ENCODE data around the gene TIMP4.
A peak's percentile ranks its signal among the peaks of the same experiment; 100 is the strongest.

TIMP4 gene

DNA sequence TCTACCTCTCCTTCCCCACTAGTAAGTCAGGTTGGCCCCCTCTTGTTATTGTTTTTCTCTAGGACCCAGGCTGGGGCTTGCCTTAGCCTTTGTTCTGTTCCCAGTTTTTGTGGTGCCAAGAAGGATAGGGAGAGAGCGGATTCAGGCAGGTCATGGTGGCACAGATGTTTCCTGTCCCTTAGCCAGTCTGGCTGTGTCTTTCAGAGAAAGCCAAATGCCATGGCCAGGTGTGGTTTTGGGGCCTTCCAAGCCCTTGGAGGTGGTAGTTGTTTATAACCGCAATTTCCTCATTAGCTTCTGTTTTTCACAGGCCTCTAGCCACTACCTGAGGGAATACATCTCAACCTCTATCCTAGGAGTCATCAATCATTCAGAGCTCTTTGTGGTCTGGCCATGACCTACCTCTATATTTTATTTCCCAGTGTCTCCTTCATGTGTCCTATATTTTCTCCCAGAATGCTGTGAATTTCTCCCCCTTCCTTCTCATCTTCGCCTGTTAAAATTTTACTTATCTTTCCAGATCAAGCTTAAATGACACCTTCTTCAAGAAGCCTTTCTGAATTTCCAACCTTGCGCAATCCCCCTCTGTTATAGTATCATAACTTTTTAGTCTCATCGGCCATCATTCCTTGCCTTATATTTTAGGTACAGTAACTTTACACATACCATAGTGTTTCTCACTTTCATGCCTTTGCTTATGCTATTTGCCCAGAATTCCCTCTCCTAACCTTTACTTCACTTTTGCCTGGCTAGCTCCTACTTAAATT lies 38.2 kb downstream of the TIMP4 start:
- H3K27ac ChIP-seq, result no peak overlapping the region
- TF ChIP-seq, protein P1, sequence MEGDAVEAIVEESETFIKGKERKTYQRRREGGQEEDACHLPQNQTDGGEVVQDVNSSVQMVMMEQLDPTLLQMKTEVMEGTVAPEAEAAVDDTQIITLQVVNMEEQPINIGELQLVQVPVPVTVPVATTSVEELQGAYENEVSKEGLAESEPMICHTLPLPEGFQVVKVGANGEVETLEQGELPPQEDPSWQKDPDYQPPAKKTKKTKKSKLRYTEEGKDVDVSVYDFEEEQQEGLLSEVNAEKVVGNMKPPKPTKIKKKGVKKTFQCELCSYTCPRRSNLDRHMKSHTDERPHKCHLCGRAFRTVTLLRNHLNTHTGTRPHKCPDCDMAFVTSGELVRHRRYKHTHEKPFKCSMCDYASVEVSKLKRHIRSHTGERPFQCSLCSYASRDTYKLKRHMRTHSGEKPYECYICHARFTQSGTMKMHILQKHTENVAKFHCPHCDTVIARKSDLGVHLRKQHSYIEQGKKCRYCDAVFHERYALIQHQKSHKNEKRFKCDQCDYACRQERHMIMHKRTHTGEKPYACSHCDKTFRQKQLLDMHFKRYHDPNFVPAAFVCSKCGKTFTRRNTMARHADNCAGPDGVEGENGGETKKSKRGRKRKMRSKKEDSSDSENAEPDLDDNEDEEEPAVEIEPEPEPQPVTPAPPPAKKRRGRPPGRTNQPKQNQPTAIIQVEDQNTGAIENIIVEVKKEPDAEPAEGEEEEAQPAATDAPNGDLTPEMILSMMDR (conservative IDR thresholded peaks at IDR 0.05), result no peak

DNA sequence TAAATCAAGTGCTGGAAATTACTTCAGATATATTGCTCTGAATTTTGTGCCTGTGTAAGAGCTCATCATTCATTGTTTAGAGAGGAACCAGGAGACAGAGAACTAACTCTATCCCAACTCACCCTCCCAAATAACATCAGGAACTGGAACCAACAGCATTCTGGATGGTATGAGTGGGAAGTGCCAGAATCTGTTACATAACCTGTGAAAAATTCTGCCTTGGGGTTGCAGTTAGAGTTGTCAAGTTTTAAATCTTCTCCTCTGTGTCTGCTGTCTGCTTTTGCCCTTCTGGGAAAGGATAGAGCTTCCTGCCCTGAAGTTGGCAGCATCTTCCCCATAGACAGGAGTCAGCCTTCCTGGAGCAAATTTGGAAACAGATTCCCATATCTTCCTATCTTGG lies 41.2 kb downstream of the TIMP4 start:
- TF ChIP-seq, protein P1 (conservative IDR thresholded peaks at IDR 0.05), result no peak
- no peak overlapping the region for H3K27ac ChIP-seq

DNA sequence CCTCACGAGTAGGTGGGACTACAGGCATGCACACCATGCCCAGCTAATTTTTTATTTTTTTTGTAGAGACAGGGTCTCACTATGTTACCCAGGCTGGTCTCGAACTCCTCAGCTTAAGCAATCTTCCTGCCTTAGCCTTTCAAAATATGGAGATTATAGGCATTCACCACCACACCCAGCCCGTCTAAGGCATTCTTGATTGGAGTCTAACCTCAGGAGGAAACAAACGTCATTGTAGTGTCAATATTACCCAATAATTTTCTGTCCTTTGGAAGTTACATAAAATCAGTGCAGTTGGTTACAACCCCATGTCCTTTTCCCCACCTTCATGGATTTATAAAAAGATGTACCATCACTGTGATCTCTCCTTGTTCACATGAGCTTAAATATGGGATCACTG lies 41.8 kb downstream of the TIMP4 start:
- TF ChIP-seq, protein P1 (conservative IDR thresholded peaks at IDR 0.05), result no peak

DNA sequence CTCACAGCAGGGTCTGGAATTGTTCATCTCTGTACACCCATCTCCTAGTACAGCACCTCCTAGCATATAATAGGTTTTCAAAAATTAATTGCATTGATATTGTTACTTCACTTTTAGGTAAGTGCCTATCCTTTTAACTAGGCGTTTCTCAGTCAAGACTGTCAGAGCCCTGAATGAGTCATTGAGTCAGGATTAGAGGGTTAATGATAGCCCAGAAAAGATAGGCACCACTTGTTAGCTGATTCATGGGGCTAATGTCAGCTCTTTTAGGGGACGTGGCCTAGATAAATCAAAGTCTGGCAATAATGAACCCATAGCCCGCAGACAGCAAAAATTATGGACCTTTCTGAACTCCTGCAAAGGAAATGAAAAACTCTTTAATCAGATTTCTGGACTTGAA lies 42.9 kb downstream of the TIMP4 start:
- H3K27ac ChIP-seq, result no peak overlapping the region
- TF ChIP-seq, protein P1 (conservative IDR thresholded peaks at IDR 0.05), result no peak

More for the DNA sequence above, 41.8 kb downstream of the TIMP4 start:
- H3K27ac ChIP-seq, result no peak overlapping the region

DNA sequence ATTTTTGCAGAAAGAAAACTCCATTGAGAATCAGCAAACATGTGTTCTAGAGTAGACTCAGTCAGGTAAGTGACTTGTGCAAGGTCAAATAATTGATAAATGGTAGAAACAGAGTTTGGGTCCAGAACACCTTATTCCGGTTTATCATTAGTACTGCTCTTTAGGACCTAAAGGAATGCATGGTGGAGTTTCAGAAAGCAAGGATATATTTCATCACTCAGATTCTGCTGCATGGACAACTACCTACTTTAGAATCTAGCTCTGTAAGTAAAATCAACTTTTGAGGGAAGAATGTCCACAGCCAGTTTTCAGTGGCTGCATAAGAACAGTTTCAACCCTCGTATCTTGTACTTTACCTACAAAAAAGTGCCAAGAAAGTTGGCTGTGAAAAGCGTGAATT lies 43.6 kb downstream of the TIMP4 start:
- H3K27ac ChIP-seq, result no peak overlapping the region
- TF ChIP-seq, protein P1 (conservative IDR thresholded peaks at IDR 0.05), result no peak

DNA sequence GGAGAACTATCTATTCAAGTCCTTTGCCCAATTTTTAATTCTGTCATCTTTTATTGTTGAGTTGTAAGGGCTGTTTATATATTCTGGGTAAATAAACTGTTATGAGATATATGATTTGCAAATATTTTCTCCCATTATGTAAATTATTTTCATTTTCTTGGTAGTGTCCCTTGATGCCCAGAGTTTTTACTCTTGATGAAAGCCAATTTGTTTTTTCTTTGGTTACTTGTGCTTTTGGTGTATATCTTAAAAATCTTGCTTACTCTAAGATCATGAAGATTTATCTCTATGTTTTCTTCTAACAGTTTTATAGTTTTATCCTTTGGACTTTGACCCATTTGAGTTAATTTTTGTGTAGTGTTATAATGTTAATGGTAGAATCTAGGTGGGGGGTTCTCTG lies 44.5 kb downstream of the TIMP4 start:
- no peak overlapping the region for H3K27ac ChIP-seq
- TF ChIP-seq, protein P1 (conservative IDR thresholded peaks at IDR 0.05), result no peak

DNA sequence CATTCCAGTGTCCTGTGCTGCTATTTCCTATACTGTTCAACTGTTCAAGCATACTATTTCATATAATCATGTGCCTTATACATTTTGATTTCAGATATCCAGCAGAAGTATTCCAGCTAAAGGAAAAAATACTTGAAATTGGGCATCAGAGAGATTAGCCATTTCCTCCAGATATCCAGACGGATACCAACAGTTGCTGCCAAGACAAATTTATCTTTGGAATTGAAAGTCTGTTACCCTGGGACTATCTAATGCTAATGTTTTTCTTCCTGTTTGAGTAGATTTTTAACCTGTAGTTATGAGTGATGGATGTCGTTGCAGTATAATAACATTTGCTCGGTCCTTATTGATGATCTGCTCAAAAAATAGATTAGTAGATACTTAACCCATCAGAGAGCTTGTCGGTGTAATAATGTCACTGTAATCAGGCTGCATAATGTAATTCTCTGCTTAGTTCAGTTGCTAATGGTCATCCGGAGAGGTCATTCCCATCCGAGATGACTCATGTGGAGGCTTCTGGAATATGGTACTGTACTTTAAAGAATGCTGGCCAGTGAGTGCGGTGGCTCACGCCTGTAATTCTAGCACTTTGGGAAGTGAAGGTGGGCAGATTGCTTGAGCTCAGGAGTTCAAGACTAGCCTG lies 51.5 kb downstream of the TIMP4 start:
- TF ChIP-seq, protein P1 (conservative IDR thresholded peaks at IDR 0.05), result no peak
- H3K27ac ChIP-seq, result peak overlapping the region; percentile 13; the same call in 1 of the 2 replicates

Data from VCaP (cell line).